Measurements from ENCODE around the gene CXCR5.
A peak's percentile ranks its signal among the peaks of the same experiment; 100 is the strongest.

CXCR5 gene

DNA sequence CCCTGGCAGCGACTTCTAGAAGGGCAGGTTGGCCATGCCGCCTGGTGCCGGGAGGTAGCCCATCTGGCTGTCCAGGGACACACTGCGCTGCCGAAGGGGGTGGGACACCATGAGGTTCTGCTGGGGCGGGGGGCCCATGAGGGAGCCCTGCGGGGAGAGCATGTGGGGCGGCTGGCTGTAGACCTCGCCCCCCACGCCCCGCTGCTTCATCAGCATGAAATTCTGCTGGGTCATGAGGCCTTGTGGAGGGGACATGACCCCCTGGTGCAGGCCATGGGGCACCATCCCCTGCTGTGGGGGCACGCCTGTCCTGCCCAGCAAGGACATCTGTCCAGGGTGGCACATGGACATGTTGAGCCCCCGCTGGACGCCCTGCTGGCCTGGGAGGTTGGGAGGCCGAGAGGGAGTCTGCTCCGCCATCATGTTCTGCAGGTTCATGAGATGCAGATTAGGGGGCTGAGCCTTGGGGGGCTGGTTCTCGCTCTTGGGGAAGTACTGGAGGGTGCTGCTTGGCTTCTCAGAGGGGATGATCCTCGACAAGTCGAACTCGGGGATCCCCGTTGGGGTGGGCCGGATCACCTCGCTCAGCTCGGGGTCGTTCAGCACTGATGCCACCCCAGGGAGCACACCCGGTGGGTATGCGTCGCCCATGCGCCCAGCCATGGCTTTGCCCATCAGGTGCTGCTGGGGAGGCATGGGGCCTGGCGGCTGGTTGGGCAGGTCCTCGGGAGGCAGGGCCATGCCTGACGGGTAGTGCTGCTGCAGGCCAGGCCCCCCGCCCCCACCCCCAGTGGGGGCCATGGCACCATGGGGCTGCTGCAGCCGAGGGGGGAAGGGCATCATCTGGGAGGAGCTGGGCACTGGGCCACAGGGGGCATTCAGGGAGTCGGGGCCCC lies 15.0 kb downstream of the CXCR5 start:
- no peak for DNase-seq (ENCODE audit: low read depth in 2 of 2)

GRCh38 chr11:118899296-118899688 lies 15.6 kb downstream of the CXCR5 start:
- no peak for DNase-seq (ENCODE audit: low read depth in 2 of 2)

DNA sequence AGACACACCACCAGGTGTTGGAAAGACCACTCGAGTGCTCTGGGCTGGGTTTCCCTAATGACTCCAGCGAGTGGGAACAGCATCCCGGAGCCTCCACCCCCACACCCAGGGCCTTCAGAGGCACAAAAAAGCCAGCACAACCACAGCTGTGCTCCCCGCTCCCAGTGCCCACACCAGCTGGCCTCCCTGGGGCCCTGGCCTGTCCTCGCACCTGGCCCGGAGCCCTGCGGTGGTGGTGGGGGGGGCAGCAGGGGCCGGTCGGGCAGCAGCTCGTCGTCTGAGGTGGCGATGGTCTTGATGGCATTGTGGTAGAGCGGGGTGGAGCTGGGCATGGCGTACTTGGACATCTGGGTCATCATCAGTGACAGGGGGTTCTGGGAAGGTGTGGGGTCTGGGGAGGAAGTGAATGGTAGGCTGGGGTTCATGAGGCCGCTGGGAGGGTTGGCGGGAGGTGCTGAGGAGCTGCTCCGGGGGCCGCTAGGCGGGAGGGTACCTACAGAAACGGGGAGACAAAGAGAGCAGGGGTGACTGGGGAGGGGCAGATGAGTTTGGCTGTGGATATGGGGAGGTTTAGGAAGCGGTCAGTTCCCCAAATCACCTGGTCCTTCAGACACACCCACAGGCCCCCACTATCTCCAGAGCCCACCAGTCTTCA lies 16.1 kb downstream of the CXCR5 start:
- no peak for DNase-seq (ENCODE audit: low read depth in 2 of 2)

DNA sequence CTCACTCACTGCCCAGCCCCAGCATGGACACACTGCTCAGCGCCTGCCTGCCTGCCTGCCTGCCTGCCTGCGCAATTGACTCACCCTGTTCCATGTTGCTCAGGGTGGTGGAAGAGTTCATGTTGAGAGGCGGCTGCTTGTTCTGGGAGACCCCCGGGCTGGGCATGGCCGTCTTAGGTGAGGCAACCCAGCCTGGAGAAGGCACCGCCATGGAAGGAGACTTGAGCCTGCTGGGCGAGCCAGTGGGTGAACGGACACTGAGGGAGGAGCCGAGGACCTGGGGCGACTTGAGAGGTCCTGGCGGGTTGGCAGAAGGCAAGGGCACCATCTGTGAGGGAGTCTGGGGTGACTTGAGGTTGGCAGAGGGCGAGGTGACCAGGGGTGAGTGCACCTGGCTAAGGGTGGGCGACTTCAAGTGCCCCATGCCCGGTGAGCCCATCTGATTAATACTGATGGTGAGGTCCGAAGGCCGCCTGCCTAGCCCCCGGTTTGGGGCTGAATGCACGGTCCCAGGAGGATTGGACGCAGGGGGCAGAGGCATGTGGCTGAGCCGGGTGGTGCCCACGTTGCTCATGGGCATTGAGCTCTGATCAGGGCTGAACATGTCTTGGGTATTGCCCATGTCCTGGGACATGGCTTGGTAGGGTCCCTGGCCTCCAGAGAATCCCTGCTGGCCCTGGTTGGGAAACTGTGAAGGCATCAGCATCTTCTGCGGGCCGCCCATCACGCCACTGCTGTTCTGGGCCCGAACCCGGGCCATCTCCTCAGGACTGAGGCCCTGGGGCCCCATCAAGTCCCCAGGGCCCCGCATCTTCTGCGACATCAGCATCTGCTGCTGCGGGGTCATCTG lies 17.1 kb downstream of the CXCR5 start:
- no peak for DNase-seq (ENCODE audit: low read depth in 2 of 2)

DNA sequence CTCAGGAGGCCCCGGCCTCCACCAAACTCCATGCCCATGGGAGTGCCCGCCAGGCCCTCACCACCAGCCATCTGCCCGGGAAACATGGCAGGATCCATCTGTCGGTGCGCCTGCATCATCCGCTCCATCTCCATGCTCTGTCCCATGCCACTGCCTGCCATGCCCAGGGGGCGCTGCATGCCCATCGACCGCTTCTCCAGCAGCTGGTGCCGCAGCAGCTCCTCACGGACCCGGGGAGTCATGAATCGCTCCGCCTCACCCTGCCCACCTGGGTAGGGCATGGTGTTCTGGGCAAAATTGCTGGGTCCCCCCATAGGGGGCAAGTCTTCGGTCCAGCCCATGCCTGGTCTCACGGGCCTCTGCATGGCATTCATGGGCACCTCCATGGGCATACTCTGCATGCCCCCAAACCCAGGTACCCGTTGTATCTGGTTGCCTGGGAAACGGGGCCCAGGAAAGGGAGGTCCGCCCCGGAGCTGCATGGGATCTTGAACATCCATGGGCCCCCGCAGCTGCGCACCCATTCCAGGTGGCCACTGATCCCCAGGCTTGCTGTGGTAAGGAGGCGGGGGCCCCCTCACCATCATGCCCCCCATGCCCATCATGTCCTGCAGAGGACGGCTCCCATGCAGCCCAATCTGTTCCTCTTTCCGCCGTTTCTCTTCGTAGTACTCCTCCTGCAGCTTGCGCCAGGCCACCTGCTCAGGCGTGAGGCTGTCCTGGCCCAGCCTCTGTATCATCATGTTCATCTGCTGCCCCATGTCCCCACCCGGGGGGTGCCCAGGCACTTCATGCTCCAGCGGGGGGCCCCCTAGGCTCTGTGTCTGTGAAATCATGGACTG lies 18.0 kb downstream of the CXCR5 start:
- no peak for DNase-seq (ENCODE audit: low read depth in 2 of 2)

GRCh38 chr11:118902336-118903203 lies 18.9 kb downstream of the CXCR5 start:
- no peak for DNase-seq (ENCODE audit: low read depth in 2 of 2)

DNA sequence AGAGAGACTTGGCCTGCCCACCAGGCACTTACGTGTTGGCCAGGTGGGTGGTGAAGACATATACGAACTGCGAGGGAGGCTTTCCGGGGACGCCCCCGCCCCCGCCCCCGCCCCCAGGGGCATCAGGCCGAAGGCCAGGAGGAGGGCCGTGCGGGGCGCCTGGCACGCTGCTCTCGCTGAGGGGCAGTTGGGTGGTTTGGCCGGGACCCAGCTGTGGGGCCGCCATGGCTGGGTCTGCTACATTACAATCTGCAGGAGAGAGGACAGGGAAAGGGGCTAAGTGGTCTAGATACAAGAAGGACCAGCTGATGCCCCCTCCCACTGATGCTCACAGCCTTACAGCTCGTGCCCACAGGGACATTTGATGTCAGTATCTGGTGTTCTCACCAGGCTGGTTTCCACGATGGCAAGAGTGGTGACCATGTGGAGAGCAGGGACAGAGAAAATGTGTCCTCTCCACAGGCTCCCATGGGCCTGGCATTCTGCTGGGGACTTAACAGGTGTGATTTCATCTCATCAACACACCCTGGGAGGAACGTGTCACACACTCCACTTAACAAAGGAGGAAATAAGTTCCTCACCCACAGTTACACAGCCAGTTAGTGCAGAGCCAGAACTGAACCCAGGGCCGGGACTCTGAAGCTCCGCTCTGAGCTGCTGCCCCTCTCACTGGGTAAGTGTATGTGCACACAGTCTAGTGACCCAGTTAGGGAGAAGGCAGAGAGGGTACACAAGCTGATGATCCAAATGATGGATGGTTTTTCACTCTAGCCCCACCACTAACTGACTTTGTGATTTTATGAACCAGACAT lies 19.7 kb downstream of the CXCR5 start:
- DNase-seq (ENCODE audit: low read depth in 2 of 2): no peak

DNA sequence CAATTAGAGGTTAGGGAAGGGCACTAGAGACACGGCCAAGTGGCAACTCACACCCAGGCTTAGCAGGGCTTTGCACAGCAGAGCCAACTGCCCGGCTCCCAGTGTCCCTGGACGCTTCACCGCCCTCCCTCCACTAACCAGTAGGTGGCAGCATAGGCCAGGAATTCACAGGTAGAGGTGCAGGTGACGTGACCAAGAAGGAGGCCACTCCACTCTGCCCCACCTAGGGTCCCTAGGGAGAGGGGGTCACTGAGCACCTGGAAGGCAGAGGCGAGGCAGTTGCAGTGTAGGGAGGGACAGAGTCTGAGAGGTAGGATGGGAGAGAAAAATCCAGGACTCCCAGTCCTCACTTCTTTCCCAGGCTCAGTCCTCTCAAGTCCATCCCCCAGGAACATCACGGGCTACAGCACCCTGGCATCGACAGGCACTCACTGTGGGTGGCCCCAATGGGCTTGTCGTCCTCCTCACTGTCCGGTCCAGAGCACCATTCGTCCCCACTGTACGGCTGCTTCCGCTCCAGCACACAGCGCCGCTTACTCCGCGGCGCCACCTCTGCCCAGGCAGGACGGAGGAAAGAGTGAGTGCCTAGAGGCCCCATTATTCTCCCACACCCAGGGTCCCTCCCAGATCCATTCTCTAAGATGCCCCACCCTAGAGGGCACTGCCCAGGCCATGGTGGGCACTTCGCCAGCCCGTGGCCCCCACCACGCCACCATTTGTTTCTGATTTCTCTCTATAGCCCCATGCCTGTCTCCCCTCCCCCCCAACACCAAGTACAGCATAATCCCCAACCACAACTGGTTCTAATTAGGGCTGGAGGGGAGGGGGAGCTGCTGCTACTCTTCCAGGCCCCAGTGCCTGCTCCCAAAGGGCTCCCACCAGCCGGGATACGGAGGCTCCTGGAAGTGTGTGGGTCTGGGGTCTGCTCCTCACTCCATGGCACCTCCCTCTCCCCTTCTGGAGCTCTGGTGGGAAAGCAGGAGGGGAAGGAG lies 23.7 kb downstream of the CXCR5 start:
- peak; percentile 77 to 83 for DNase-seq (ENCODE audit: low read depth in 2 of 2)

DNA sequence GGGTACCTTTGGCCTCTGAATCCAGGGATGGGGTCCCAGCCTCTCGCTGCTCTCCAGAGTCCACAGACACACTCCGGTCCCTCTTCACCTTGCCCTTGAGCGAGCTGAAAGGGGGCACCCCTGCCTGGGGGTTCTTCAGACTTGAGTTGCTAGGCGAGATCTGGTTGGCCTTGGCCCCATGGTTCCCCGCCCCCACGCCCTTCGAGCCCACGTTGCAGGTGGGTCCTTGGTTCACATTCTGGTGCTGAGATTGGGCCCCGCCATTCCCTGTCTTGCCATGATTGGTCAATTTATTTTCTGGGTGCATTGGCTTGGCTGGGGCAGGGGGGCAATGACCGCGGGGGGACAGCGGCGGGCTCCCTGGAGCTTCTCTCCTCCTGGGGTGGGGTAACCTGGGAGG lies 24.6 kb downstream of the CXCR5 start:
- no peak for DNase-seq (ENCODE audit: low read depth in 2 of 2)

DNA sequence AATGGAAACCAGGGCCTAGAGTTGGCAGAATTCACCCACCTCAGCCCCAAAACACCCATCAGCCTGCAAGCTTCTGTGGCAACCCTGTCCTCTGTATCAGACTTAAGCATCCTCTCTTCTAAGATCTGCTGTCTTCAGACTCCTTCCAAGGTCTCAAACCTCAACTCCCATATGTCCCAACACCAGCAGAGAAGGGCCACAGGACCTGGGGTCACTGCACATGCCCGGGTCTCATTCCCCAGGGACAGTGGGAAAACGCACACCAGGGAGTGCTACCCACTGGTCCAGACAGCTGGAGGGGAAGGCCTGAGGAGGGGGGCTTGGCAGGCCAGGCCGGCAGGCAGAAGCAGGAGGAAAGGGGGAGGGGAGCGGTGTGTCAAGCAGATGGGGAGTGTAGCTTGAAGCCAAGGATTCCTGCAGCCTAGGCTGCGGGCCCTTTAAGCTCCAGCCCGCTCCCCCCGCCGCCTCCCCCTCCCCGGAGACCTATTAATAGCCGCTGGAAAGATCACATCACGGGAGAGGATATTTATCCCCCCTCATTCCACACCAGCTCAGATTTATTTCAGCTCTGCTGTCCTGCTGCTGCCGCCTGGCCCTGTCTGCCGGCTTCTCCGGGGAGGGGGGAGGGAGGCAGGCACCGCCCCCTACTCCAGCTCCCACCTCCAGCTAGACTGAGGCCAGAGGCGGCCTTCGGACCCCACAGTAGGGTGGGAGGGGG lies 25.4 kb downstream of the CXCR5 start:
- DNase-seq (ENCODE audit: low read depth in 2 of 2): no peak

DNA sequence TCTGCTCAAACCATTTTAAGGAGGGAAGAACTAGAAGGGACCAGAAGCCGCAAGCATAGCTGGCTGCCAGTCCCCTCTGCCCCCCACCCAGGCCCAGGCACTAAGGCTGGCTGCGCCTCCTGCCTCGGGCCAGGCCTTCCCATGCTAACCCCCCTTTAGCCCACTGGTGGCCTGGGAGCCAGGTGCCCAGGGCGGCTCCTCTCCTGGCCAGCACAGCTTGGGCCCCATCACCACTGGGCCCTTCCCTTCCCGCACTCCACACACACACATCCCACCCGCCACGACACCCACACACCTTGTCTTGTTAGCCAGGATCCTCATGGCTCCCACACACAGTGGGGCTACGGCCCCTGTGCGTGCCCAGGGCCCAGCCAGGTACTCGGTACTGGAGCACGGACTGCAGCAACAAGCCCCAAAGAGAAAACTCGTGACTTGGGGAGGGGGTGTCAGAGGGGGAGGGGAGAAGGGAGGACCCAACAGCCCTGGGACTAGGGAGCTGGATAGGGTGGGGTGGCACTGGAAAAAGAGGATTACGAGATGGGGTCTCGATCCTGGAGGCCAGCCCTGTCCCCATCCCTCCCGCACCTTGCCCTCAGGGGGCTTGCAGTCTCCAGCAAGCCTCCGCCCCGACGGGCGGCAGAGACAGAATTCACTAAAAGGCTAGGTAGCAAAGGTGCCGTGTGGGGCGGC lies 26.1 kb downstream of the CXCR5 start:
- DNase-seq (ENCODE audit: low read depth in 2 of 2): no peak

DNA sequence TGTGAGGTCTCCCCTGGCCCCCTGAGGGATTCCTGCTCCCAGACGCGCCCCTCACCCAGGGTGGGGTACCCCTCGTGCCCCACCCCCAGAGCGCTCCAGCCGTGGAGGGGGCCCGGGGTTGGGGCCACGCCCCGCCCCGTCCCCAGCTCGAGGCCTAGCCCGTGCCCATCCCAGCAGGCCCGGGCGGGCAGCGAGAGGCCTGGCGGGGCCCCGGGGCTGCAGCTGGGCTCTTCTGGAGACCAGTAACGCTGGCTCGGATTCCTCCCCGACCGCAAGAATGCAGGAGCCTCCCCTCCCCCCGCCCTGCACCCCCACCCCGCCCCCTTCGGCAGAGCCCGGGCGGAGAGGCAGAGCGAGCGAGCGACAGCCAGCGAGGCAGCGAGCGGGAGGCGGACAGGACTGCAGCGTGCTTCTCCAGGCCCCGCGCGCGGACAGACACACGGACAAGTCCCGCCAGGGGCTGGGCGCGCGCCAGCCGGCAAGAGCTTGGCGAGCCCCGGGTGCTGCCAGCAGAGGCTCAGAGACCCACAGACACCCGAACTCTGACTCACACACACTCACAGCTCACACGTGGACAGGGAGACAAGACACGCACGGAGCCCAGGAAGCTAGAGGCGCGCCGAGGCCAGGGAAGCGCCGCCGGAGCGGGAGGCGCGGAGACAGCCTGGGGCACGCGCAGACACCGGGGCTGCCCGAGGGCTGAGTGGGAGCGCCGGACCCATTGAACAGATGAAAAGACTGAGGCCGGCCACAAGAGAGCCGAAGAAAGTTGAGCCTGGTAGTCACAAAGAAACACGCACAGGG lies 26.8 kb downstream of the CXCR5 start:
- no peak for DNase-seq (ENCODE audit: low read depth in 2 of 2)

- DNase-seq (ENCODE audit: low read depth in 2 of 2): no peak
These were observed 27.6 kb downstream of the CXCR5 start for GRCh38 chr11:118911113-118911879.

DNA sequence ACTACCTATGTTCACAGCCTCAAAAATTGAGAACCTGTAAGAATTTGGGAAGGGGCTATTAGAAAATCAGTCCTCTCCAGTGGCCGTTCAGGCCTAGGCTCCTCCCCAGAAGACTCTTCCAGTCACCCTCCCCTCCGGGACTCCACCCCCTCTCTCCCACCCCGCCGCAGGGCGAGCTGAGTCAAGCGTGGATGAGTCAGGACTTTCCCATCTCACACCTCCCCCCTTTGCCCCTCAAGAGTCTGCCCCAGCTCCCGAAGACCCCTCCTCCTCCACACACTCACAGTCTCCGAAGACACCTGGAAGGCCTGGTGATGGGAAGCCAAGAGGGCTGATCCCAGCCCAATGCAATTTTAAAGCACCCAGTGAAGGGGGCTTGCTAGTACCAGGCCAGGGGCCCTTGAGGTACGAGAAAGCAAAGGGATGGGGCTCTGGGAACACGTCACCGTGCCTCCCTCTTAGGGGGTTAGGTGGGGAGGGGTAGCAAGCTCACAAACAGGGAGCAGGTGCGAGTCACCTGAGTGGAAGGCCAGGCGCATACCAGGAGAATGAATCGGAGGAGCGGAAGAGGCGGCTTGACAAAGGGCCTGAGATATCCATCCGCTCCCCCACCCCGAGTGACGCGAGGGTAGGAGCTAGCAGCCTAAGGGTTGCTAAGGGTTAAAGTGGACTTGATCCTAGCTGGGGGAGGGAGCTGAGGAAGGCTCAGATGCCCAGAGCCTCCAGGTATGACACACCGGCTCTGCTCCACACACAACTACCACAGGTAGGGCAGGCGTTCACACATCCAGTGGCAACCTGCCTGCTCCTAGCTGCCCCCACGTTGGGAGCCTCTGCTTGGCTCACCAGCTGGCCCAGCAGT lies 28.4 kb downstream of the CXCR5 start:
- DNase-seq (ENCODE audit: low read depth in 2 of 2): peak; percentile 68 to 74
